Caco-2 (cell line): ENCODE results near the gene SIL1. TPM values are rescaled to one million over a fixed set of nuclear protein-coding genes. Genes with fewer than 3 reads are reported as not detected.

ENCODE experiments used
- BruUV-seq: library from RNA; stranded (reverse); fragments of 400-500 nt; replicated peaks from 2 replicates; lab custom pipeline; 2021; lab: Mats Ljungman, UMichigan
- CTCF ChIA-PET: fragments of 300-600 bp; sonication (Branson Sonifier 250); formaldehyde crosslinking; loops from one replicate; lab custom pipeline; 2022; ENCODE audit warnings: antibody characterized with exemption; lab: Charles Lee
- POLR2A ChIA-PET: fragments of 300-600 bp; sonication (Branson Sonifier 250); formaldehyde crosslinking; loops from one replicate; lab custom pipeline; 2022; ENCODE audit warnings: antibody characterized with exemption; lab: Charles Lee
- DNase-seq, 2 experiments: peaks; one replicate each; pipeline versions ENCODE4 v3.0.0 to v3.0.0-alpha.2; 2020 to 2022
- H3K27me3 ChIP-seq: replicated peaks from 2 replicates; pipeline ENCODE4 v1.6.0; 2011; ENCODE audit warnings: low read length; ENCODE audit not compliant: control insufficient read depth, insufficient read depth
- H3K36me3 ChIP-seq: 2 replicates; pipeline ENCODE4 v1.5.1; 2011; ENCODE audit warnings: low read length; ENCODE audit not compliant: control insufficient read depth, insufficient read depth
- H3K4me1 ChIP-seq: fragments of 250-450 bp; sonication (Bioruptor Pico); 2 replicates; pipeline ENCODE4 v1.5.1; 2020; ENCODE audit warnings: mild to moderate bottlenecking
- H3K4me3 ChIP-seq: 2 replicates; pipeline ENCODE4 v1.5.1; 2011; ENCODE audit warnings: low read depth, mild to moderate bottlenecking, control low read depth, low read length
- H3K9me3 ChIP-seq: fragments of 250-450 bp; sonication (Bioruptor Pico); 2 replicates; pipeline ENCODE4 v1.5.1; 2020; ENCODE audit warnings: mild to moderate bottlenecking, moderate library complexity
- H3K27ac Mint-ChIP-seq: one replicate; pipeline ENCODE4 v1.8.0; 2022; ENCODE audit warnings: mixed read lengths; ENCODE audit not compliant: unreplicated experiment
- H3K27me3 Mint-ChIP-seq: one replicate; pipeline ENCODE4 v1.8.0; 2022; ENCODE audit warnings: mixed read lengths; ENCODE audit not compliant: insufficient read depth, unreplicated experiment
- H3K36me3 Mint-ChIP-seq: one replicate; pipeline ENCODE4 v1.8.0; 2022; ENCODE audit warnings: mild to moderate bottlenecking, mixed read lengths; ENCODE audit not compliant: insufficient read depth, unreplicated experiment
- H3K4me1 Mint-ChIP-seq: one replicate; pipeline ENCODE4 v1.8.0; 2022; ENCODE audit warnings: low read depth, mixed read lengths; ENCODE audit not compliant: unreplicated experiment
- H3K4me3 Mint-ChIP-seq: one replicate; pipeline ENCODE4 v1.8.0; 2022; ENCODE audit warnings: mild to moderate bottlenecking, moderate library complexity, mixed read lengths; ENCODE audit not compliant: unreplicated experiment
- H3K9me3 Mint-ChIP-seq: one replicate; pipeline ENCODE4 v1.8.0; 2022; ENCODE audit warnings: mixed read lengths; ENCODE audit not compliant: unreplicated experiment
- intact Hi-C: fragments of 100-400 bp; cut with micrococcal nuclease; formaldehyde crosslinking; loops from one replicate; pipeline ENCODE4 v1.10.0; 2022; ENCODE audit not compliant: unreplicated experiment
- total RNA-seq: library from RNA; stranded (reverse); gene quantifications from 2 replicates; pipeline ENCODE4 v1.2.3, GENCODE V29; 2022
- TF ChIP-seq, protein P1 (sequence below), 2 experiments: fragments of 200-600 bp in 1 of 2; IDR thresholded peaks; 1 replicate in 1 of 2; 2 replicates in 1 of 2; pipeline versions ENCODE4 v1.5.1 to v1.8.0; 2011 to 2022; ENCODE audit warnings: antibody characterized with exemption in 1 of 2, control low read depth in 1 of 2, inconsistent platforms in 1 of 2, low read depth in 1 of 2, low read length in 1 of 2, mild to moderate bottlenecking in 1 of 2, moderate library complexity in 1 of 2; ENCODE audit not compliant: insufficient read depth in 1 of 2, severe bottlenecking in 1 of 2, unreplicated experiment in 1 of 2

SIL1 gene
- total RNA-seq, 1 experiment from 2014 or later, result 29.7 TPM

DNA sequence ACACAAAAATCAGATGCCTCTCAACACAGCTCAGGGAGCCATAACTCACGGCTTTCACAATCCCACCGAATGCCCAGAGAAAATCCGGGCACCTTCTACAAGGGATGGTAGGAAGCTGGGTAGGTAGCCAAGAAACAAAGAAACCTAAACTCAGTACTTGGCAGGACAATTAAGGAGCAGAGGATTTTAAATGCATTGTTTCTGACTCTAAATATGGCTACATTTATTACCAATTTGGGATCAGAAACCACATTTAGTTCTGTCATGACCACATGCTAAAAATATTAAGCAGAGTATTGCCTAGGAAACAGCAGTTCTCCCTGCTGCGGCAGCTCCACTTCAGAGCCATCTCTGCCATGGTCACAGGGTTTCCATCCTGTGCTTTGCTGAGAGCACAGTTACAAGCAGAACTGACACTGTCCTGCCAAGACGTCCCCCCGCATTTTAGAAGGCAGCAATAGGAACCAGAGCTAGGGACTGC is 57.5 kb downstream of the SIL1 start:
- no peaks in the 10 kb centered on the region for H3K4me1 Mint-ChIP-seq
- no peak for DNase-seq
- CTCF ChIA-PET, result interaction anchor here (0.6 kb wide), 1 partner anchor 81 kb away, joined by 4 read pairs; no protein-coding TSS in a partner anchor
- Histone ChIP-seq H3K4me1 (no peaks in the 10 kb centered on the region), H3K9me3 (no peaks in the 10 kb centered on the region), H3K27me3 (no peaks in the 10 kb centered on the region), H3K4me3 (no peak overlapping the region), H3K36me3 (no peaks in the 10 kb centered on the region)
- TF ChIP-seq, protein P1, sequence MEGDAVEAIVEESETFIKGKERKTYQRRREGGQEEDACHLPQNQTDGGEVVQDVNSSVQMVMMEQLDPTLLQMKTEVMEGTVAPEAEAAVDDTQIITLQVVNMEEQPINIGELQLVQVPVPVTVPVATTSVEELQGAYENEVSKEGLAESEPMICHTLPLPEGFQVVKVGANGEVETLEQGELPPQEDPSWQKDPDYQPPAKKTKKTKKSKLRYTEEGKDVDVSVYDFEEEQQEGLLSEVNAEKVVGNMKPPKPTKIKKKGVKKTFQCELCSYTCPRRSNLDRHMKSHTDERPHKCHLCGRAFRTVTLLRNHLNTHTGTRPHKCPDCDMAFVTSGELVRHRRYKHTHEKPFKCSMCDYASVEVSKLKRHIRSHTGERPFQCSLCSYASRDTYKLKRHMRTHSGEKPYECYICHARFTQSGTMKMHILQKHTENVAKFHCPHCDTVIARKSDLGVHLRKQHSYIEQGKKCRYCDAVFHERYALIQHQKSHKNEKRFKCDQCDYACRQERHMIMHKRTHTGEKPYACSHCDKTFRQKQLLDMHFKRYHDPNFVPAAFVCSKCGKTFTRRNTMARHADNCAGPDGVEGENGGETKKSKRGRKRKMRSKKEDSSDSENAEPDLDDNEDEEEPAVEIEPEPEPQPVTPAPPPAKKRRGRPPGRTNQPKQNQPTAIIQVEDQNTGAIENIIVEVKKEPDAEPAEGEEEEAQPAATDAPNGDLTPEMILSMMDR (IDR thresholded peaks at IDR 0.05; ENCODE audit: insufficient read depth in 1 of 2, low read depth in 1 of 2, low read length in 1 of 2, severe bottlenecking in 1 of 2, unreplicated experiment in 1 of 2), result no peak
- H3K4me3 Mint-ChIP-seq, result no peak overlapping the region
- no peaks in the 10 kb centered on the region for H3K9me3 Mint-ChIP-seq
- intact Hi-C loops, result no loop called here
- H3K36me3 Mint-ChIP-seq, result no peaks in the 10 kb centered on the region
- no TSS peak for BruUV-seq
- H3K27me3 Mint-ChIP-seq, result no peaks in the 10 kb centered on the region
- no peak overlapping the region for H3K27ac Mint-ChIP-seq
- POLR2A ChIA-PET, result no interaction called here

GRCh38 chr5:139138809-139139208 is 59.4 kb downstream of the SIL1 start:
- no peaks in the 10 kb centered on the region for H3K4me1 ChIP-seq
- H3K27me3 ChIP-seq, result no peaks in the 10 kb centered on the region
- Mint-ChIP-seq H3K4me3 (no peak overlapping the region), H3K9me3 (no peaks in the 10 kb centered on the region), H3K27ac (no peak overlapping the region), H3K27me3 (no peaks in the 10 kb centered on the region), H3K36me3 (no peaks in the 10 kb centered on the region), H3K4me1 (no peaks in the 10 kb centered on the region)
- no peak for DNase-seq
- H3K9me3 ChIP-seq, result no peaks in the 10 kb centered on the region
- TF ChIP-seq, protein P1 (IDR thresholded peaks at IDR 0.05; ENCODE audit: insufficient read depth in 1 of 2, low read depth in 1 of 2, low read length in 1 of 2, severe bottlenecking in 1 of 2, unreplicated experiment in 1 of 2), result no peak
- CTCF ChIA-PET, result no interaction called here
- no peaks in the 10 kb centered on the region for H3K36me3 ChIP-seq
- H3K4me3 ChIP-seq, result no peak overlapping the region
- POLR2A ChIA-PET, result no interaction called here
- no TSS peak for BruUV-seq
- intact Hi-C loops, result loop anchor here (10.0 kb wide), 1 partner anchor 264 kb away; the partner anchor contains the start of gene LRRTM2

DNA sequence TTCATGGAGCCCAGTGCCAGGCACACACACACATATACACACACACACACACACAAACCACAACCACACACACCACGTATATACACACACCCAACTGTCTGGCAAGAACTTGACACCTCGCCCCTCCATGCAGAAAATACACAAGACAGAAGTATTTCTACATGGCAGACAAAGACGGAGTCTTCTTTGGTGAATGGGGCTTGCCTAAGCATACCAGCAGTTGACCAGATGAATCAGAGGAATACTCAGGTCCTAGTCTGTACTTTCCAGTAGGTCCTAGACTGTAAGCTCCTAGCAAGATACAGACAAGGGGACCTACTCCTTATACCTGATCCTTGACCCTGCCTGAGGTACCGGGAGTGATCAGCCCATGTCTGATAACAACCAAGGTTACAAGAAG is 60.1 kb downstream of the SIL1 start:
- TF ChIP-seq, protein P1 (IDR thresholded peaks at IDR 0.05; ENCODE audit: insufficient read depth in 1 of 2, low read depth in 1 of 2, low read length in 1 of 2, severe bottlenecking in 1 of 2, unreplicated experiment in 1 of 2), result no peak
- Histone ChIP-seq H3K4me3 (no peak overlapping the region), H3K4me1 (no peaks in the 10 kb centered on the region), H3K27me3 (no peaks in the 10 kb centered on the region), H3K36me3 (no peaks in the 10 kb centered on the region), H3K9me3 (no peaks in the 10 kb centered on the region)
- Mint-ChIP-seq H3K27me3 (no peaks in the 10 kb centered on the region), H3K9me3 (no peaks in the 10 kb centered on the region), H3K36me3 (no peaks in the 10 kb centered on the region), H3K4me3 (no peak overlapping the region), H3K4me1 (no peaks in the 10 kb centered on the region), H3K27ac (no peak overlapping the region)
- BruUV-seq, result no TSS peak
- POLR2A ChIA-PET, result no interaction called here
- DNase-seq, result no peak
- intact Hi-C loops, result loop anchor here (10.0 kb wide), 1 partner anchor 263 kb away; the partner anchor contains the start of gene LRRTM2
- CTCF ChIA-PET, result no interaction called here
